Measurements from ENCODE around the gene APLF. TPM values are rescaled to one million over a fixed set of nuclear protein-coding genes. Genes with fewer than 3 reads are reported as not detected.

The APLF gene
- total and polyA plus RNA-seq, 2 experiments from 2014 or later: 3.0 to 3.7 TPM

GRCh38 chr2:68452158-68452900 lies 15.1 kb upstream of the APLF start:
- Histone ChIP-seq H3K4me2 (no peak overlapping the region), H3F3A (replicated peaks; ENCODE audit: low read depth) (no peaks in the 10 kb centered on the region), H3K4me3 (no peak overlapping the region), H3K27me3 (ENCODE audit: insufficient read depth) (no peaks in the 10 kb centered on the region), H2AFZ (no peak overlapping the region), H4K20me1 (replicated peaks; ENCODE audit: insufficient read depth) (no peaks in the 10 kb centered on the region), H3K9me2 (ENCODE audit: insufficient read depth) (0 out of 2 replicates have a peak, but pooled peaks cover 4% of the 10 kb centered on the region), H3K27ac (ENCODE audit: low read depth) (no peak overlapping the region), H3K79me2 (replicated peaks; ENCODE audit: insufficient read depth) (no peaks in the 10 kb centered on the region), H3K36me3 (ENCODE audit: insufficient read depth) (no peaks in the 10 kb centered on the region), H3K4me1 (ENCODE audit: insufficient read depth) (no peaks in the 10 kb centered on the region)
- no peak overlapping the region for H3K4me3 Mint-ChIP-seq
- no peak overlapping the region for H3K27ac Mint-ChIP-seq
- no peaks in the 10 kb centered on the region for H3K9me3 Mint-ChIP-seq
- H3K36me3 Mint-ChIP-seq (ENCODE audit: low read depth): no peaks in the 10 kb centered on the region
- DNase-seq (ENCODE audit: low spot score): no peak
- no peak for ATAC-seq
- no peaks in the 10 kb centered on the region for H3K4me1 Mint-ChIP-seq
- TF ChIP-seq JUNB (IDR thresholded peaks at IDR 0.05; ENCODE audit: unreplicated experiment) (no peak), ZNF462 (CRISPR knock-in tag; IDR thresholded peaks at IDR 0.05) (no peak), CTCF (conservative IDR thresholded peaks at IDR 0.05; ENCODE audit: low read depth in 2 of 2) (no peak), STAT1 (IDR thresholded peaks at IDR 0.05; ENCODE audit: unreplicated experiment) (no peak), POLR2AphosphoS5 (IDR thresholded peaks at IDR 0.05; ENCODE audit: low read depth) (no peak), CREB1 (CRISPR knock-in tag; IDR thresholded peaks at IDR 0.05; ENCODE audit: low read depth) (no peak), ZNF331 (CRISPR knock-in tag; IDR thresholded peaks at IDR 0.05; ENCODE audit: low read depth) (no peak), EZH2phosphoT487 (IDR thresholded peaks at IDR 0.05; ENCODE audit: unreplicated experiment) (no peak), ZNF114 (CRISPR knock-in tag; IDR thresholded peaks at IDR 0.05) (no peak), ETS1 (IDR thresholded peaks at IDR 0.05) (no peak), NANOG (IDR thresholded peaks at IDR 0.05; ENCODE audit: borderline replicate concordance) (no peak)
- TF ChIP-seq, protein P1, sequence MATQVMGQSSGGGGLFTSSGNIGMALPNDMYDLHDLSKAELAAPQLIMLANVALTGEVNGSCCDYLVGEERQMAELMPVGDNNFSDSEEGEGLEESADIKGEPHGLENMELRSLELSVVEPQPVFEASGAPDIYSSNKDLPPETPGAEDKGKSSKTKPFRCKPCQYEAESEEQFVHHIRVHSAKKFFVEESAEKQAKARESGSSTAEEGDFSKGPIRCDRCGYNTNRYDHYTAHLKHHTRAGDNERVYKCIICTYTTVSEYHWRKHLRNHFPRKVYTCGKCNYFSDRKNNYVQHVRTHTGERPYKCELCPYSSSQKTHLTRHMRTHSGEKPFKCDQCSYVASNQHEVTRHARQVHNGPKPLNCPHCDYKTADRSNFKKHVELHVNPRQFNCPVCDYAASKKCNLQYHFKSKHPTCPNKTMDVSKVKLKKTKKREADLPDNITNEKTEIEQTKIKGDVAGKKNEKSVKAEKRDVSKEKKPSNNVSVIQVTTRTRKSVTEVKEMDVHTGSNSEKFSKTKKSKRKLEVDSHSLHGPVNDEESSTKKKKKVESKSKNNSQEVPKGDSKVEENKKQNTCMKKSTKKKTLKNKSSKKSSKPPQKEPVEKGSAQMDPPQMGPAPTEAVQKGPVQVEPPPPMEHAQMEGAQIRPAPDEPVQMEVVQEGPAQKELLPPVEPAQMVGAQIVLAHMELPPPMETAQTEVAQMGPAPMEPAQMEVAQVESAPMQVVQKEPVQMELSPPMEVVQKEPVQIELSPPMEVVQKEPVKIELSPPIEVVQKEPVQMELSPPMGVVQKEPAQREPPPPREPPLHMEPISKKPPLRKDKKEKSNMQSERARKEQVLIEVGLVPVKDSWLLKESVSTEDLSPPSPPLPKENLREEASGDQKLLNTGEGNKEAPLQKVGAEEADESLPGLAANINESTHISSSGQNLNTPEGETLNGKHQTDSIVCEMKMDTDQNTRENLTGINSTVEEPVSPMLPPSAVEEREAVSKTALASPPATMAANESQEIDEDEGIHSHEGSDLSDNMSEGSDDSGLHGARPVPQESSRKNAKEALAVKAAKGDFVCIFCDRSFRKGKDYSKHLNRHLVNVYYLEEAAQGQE (IDR thresholded peaks at IDR 0.05; ENCODE audit: unreplicated experiment): no peak
- H3K27me3 Mint-ChIP-seq (ENCODE audit: insufficient read depth, low read depth, poor library complexity): peaks cover 2% of the 10 kb centered on the region
